NCI-H2196 treated with DMSO at 0.1 percent for 48 hours (cell line): ENCODE results near the gene PEX19.

ENCODE experiments used
- DNase-seq: peaks from one replicate; lab custom pipeline; 2025; ENCODE audit not compliant: unreplicated experiment; lab: John Stamatoyannopoulos, UW

PEX19 gene

GRCh38 chr1:160277987-160278386 is 6.9 kb downstream of the PEX19 start:
- DNase-seq: no peak

- no peak for DNase-seq
These were observed 7.6 kb downstream of the PEX19 start for GRCh38 chr1:160277330-160277729.

GRCh38 chr1:160271025-160271424 is 13.9 kb downstream of the PEX19 start:
- DNase-seq: no peak

GRCh38 chr1:160267284-160267991 is 17.5 kb downstream of the PEX19 start:
- no peak for DNase-seq

- DNase-seq: no peak
These were observed 20.1 kb downstream of the PEX19 start for GRCh38 chr1:160264795-160265307.

- DNase-seq: peak; percentile 95
These were observed 22.8 kb downstream of the PEX19 start, which contains the start of gene DCAF8 for GRCh38 chr1:160261893-160262794. Gene DCAF8 (minus strand): TSS chr1:160262549. CDS start chr1:160244008, 18,541 bp downstream.

GRCh38 chr1:160261556-160261892 is 23.4 kb downstream of the PEX19 start:
- peak; percentile 33 for DNase-seq

GRCh38 chr1:160260406-160261382 is 24.2 kb downstream of the PEX19 start:
- DNase-seq: no peak

GRCh38 chr1:160258177-160258798 is 26.6 kb downstream of the PEX19 start:
- DNase-seq: no peak

- no peak for DNase-seq
These were observed 27.4 kb downstream of the PEX19 start for GRCh38 chr1:160257411-160258015.

GRCh38 chr1:160256396-160257046 is 28.4 kb downstream of the PEX19 start:
- peak; percentile 33 for DNase-seq

- no peak for DNase-seq
These were observed 29.1 kb downstream of the PEX19 start for GRCh38 chr1:160255781-160256300.

GRCh38 chr1:160251687-160252526 is 33.0 kb downstream of the PEX19 start:
- DNase-seq: peak; percentile 66

- DNase-seq: no peak
These were observed 33.9 kb downstream of the PEX19 start for GRCh38 chr1:160251011-160251410.

- no peak for DNase-seq
These were observed 37.9 kb downstream of the PEX19 start for GRCh38 chr1:160247053-160247452.

- no peak for DNase-seq
These were observed 39.5 kb downstream of the PEX19 start for GRCh38 chr1:160245434-160245833.

GRCh38 chr1:160244209-160244608 is 40.7 kb downstream of the PEX19 start:
- DNase-seq: no peak

- DNase-seq: no peak
These were observed 41.2 kb downstream of the PEX19 start for GRCh38 chr1:160243767-160244166.
